H1 (cell line): ENCODE measurements around the gene ZCCHC17. TPM values are rescaled to one million over a fixed set of nuclear protein-coding genes. Genes with fewer than 3 reads are reported as not detected.

Experiments
- CTCF ChIA-PET: fragments of 300-600 bp; sonication (Branson Sonifier 250); formaldehyde crosslinking; loops from one replicate; lab custom pipeline; 2021; ENCODE audit not compliant: partially characterized antibody; lab: Charles Lee
- POLR2A ChIA-PET: fragments of 300-600 bp; sonication (Branson Sonifier 250); formaldehyde crosslinking; loops from one replicate; lab custom pipeline; 2021; ENCODE audit warnings: inconsistent platforms; ENCODE audit not compliant: partially characterized antibody; lab: Charles Lee
- DNase-seq, 2 experiments: peaks; one replicate each; pipeline versions ENCODE4 v3.0.0 to v3.0.0-alpha.2; 2010 to 2022; ENCODE audit warnings: low spot score in 2 of 2, low read depth in 1 of 2, mixed read lengths in 1 of 2
- FAIRE-seq: peaks from 2 replicates; lab custom pipeline; 2011; peaks lifted over from hg19 to GRCh38; lab: Jason Lieb, UNC
- H2AFZ ChIP-seq: 2 replicates; pipeline ENCODE4 v1.8.1; 2012; ENCODE audit warnings: low read length, inconsistent platforms
- H2AK5ac ChIP-seq: 2 replicates; pipeline ENCODE4 v1.6.1; 2013; ENCODE audit warnings: low read depth, low read length
- H2BK120ac ChIP-seq: replicated peaks from 2 replicates; pipeline ENCODE3; 2013; ENCODE audit warnings: low read depth, low read length, inconsistent platforms
- H2BK12ac ChIP-seq: 2 replicates; pipeline ENCODE4 v1.6.1; 2013; ENCODE audit warnings: low read depth, low read length
- H2BK15ac ChIP-seq: 2 replicates; pipeline ENCODE4 v1.6.1; 2013; ENCODE audit warnings: low read length
- H2BK20ac ChIP-seq: 2 replicates; pipeline ENCODE4 v1.6.1; 2013; ENCODE audit warnings: low read length
- H2BK5ac ChIP-seq: 2 replicates; pipeline ENCODE4 v1.6.1; 2013; ENCODE audit warnings: low read depth, low read length
- H3K14ac ChIP-seq: 2 replicates; pipeline ENCODE4 v1.6.1; 2013; ENCODE audit warnings: inconsistent platforms; ENCODE audit not compliant: insufficient read length
- H3K18ac ChIP-seq: 2 replicates; pipeline ENCODE4 v1.6.1; 2013; ENCODE audit warnings: low read length; ENCODE audit errors: extremely low read depth
- H3K23ac ChIP-seq: 2 replicates; pipeline ENCODE4 v1.6.1; 2013; ENCODE audit warnings: inconsistent platforms; ENCODE audit not compliant: insufficient read length
- H3K23me2 ChIP-seq: 2 replicates; pipeline ENCODE4 v1.6.1; 2013; ENCODE audit warnings: low read depth, low read length
- H3K27ac ChIP-seq: 2 replicates; pipeline ENCODE4 v1.6.1; 2011; ENCODE audit warnings: low read depth, low read length, inconsistent platforms
- H3K27me3 ChIP-seq, 4 experiments: replicated peaks in 1 of 4; 1 replicate in 1 of 4; 2 replicates in 3 of 4; pipeline versions ENCODE4 v1.6.1 to v1.8.1; 2011 to 2013; ENCODE audit warnings: low read length in 3 of 4, mild to moderate bottlenecking in 3 of 4, inconsistent platforms in 2 of 4, mixed read lengths in 2 of 4, moderate library complexity in 1 of 4; ENCODE audit not compliant: control insufficient read depth in 3 of 4, insufficient read depth in 3 of 4; ENCODE audit errors: extremely low read depth in 1 of 4
- H3K36me3 ChIP-seq, 4 experiments: 2 replicates each; pipeline versions ENCODE4 v1.6.1 to v1.8.1; 2011 to 2013; ENCODE audit warnings: mild to moderate bottlenecking in 4 of 4, low read length in 3 of 4, moderate library complexity in 2 of 4, control low read depth in 1 of 4, inconsistent platforms in 1 of 4; ENCODE audit not compliant: insufficient read depth in 4 of 4, control insufficient read depth in 2 of 4
- H3K4ac ChIP-seq: replicated peaks from 2 replicates; pipeline ENCODE3; 2013; ENCODE audit warnings: low read length, low read depth, mixed read lengths, inconsistent platforms; ENCODE audit not compliant: insufficient read length
- H3K4me1 ChIP-seq, 4 experiments: replicated peaks in 1 of 4; 1 replicate in 1 of 4; 2 replicates in 3 of 4; pipeline versions ENCODE4 v1.6.1 to v1.8.1; 2011 to 2013; ENCODE audit warnings: low read length in 3 of 4, inconsistent platforms in 2 of 4, mixed read lengths in 1 of 4; ENCODE audit not compliant: insufficient read depth in 4 of 4, control insufficient read depth in 3 of 4
- H3K4me2 ChIP-seq, 2 experiments: 2 replicates each; pipeline versions ENCODE4 v1.6.1 to v1.8.1; 2011 to 2013; ENCODE audit warnings: low read depth in 2 of 2, low read length in 2 of 2, control low read depth in 1 of 2, inconsistent platforms in 1 of 2, mild to moderate bottlenecking in 1 of 2; ENCODE audit not compliant: insufficient read depth in 1 of 2
- H3K4me3 ChIP-seq, 4 experiments: fragments of 200-600, 300-600 bp in 1 of 4; sonication (generic), shearing (Covaris generic), sonication (Bioruptor Twin) in 1 of 4; 2 replicates each; pipeline versions ENCODE4 v1.5.1 to v1.8.1; 2011 to 2016; ENCODE audit warnings: low read length in 4 of 4, low read depth in 3 of 4, control low read depth in 2 of 4, inconsistent platforms in 2 of 4, mild to moderate bottlenecking in 2 of 4, mixed read lengths in 1 of 4, moderate library complexity in 1 of 4; ENCODE audit not compliant: insufficient read depth in 2 of 4; ENCODE audit errors: extremely low read depth in 1 of 4
- H3K56ac ChIP-seq: replicated peaks from 2 replicates; pipeline ENCODE3; 2013; ENCODE audit warnings: low read depth, mild to moderate bottlenecking, mixed read lengths, low read length, inconsistent platforms; ENCODE audit not compliant: insufficient read length
- H3K79me1 ChIP-seq: 2 replicates; pipeline ENCODE4 v1.6.1; 2013; ENCODE audit warnings: low read depth, low read length, control low read depth
- H3K79me2 ChIP-seq, 2 experiments: 2 replicates each; pipeline versions ENCODE4 v1.6.1 to v1.8.1; 2012 to 2013; ENCODE audit warnings: low read length in 2 of 2, mild to moderate bottlenecking in 2 of 2, inconsistent platforms in 1 of 2; ENCODE audit not compliant: insufficient read depth in 2 of 2, control insufficient read depth in 1 of 2
- H3K9ac ChIP-seq, 4 experiments: replicated peaks in 1 of 4; 1 replicate in 1 of 4; 2 replicates in 3 of 4; pipeline versions ENCODE4 v1.6.1 to v1.8.1; 2011 to 2013; ENCODE audit warnings: low read depth in 3 of 4, low read length in 3 of 4, control low read depth in 2 of 4, mild to moderate bottlenecking in 2 of 4, moderate library complexity in 2 of 4, inconsistent platforms in 1 of 4; ENCODE audit errors: extremely low read depth in 1 of 4
- H3K9me3 ChIP-seq, 2 experiments: 2 replicates each; pipeline versions ENCODE4 v1.6.1 to v1.8.1; 2012 to 2013; ENCODE audit warnings: mild to moderate bottlenecking in 2 of 2, moderate library complexity in 2 of 2, control low read depth in 1 of 2, inconsistent platforms in 1 of 2, low read depth in 1 of 2, low read length in 1 of 2, mixed read lengths in 1 of 2; ENCODE audit not compliant: insufficient read depth in 2 of 2
- H4K20me1 ChIP-seq, 2 experiments: replicated peaks in 1 of 2; 2 replicates each; pipeline versions ENCODE3 to v1.8.1; 2011 to 2013; ENCODE audit warnings: inconsistent platforms in 2 of 2, low read length in 2 of 2, mild to moderate bottlenecking in 1 of 2; ENCODE audit not compliant: insufficient read depth in 2 of 2, control insufficient read depth in 1 of 2
- H4K5ac ChIP-seq: 2 replicates; pipeline ENCODE4 v1.6.1; 2013; ENCODE audit warnings: low read length, low read depth, mixed read lengths, inconsistent platforms; ENCODE audit not compliant: insufficient read length
- H4K8ac ChIP-seq: 2 replicates; pipeline ENCODE4 v1.8.0; 2013; ENCODE audit warnings: mild to moderate bottlenecking, moderate library complexity, low read length, inconsistent platforms; ENCODE audit not compliant: insufficient read depth; ENCODE audit errors: extremely low read depth
- H4K91ac ChIP-seq: replicated peaks from 2 replicates; pipeline ENCODE3; 2013; ENCODE audit warnings: low read length, mixed read lengths, inconsistent platforms; ENCODE audit not compliant: insufficient read length
- CBX8 ChIP-seq: fragments of 300-800, 300-1000 bp; sonication (generic); IDR thresholded peaks from 2 replicates; pipeline ENCODE4 v1.7.1; 2016; ENCODE audit warnings: low read depth, low read length, borderline replicate concordance
- GTF2F1 ChIP-seq: IDR thresholded peaks from 2 replicates; pipeline ENCODE4 v1.6.1; 2012; ENCODE audit warnings: low read depth, low read length, improper control_type of control experiment, borderline replicate concordance
- KDM1A ChIP-seq: fragments of 200-600, 300-600 bp; sonication (generic); IDR thresholded peaks from 2 replicates; pipeline ENCODE4 v1.7.1; 2016; ENCODE audit warnings: mild to moderate bottlenecking, low read length, borderline replicate concordance
- RBBP5 ChIP-seq: IDR thresholded peaks from 2 replicates; pipeline ENCODE4 v1.7.1; 2012; ENCODE audit warnings: low read depth, mild to moderate bottlenecking, inconsistent platforms, low read length, moderate library complexity, borderline replicate concordance
- TCF12 ChIP-seq: IDR thresholded peaks from 2 replicates; pipeline ENCODE4 v1.6.1; 2011; ENCODE audit warnings: low read depth, mild to moderate bottlenecking, low read length
- TEAD4 ChIP-seq: IDR thresholded peaks from 2 replicates; pipeline ENCODE4 v1.6.1; 2012; ENCODE audit warnings: low read depth, low read length, inconsistent platforms, mixed read lengths
- WGBS, 2 experiments: shearing (Covaris generic) in 1 of 2; methylation state at CpG; one replicate each; pipeline versions ENCODE4 v1.1.6 to v1.1.7; 2013 to 2015; ENCODE audit warnings: low lambda C conversion rate in 2 of 2, mixed read lengths in 2 of 2, inconsistent platforms in 1 of 2, low coverage in 1 of 2, missing lambda C conversion rate in 1 of 2; ENCODE audit not compliant: insufficient replicate concordance in 2 of 2, insufficient coverage in 1 of 2, insufficient read length in 1 of 2; ENCODE audit errors: extremely low coverage in 1 of 2, missing lambda C conversion rate in 1 of 2; 5-methylcytosine and 5-hydroxymethylcytosine counted together
- polyA plus RNA-seq, 7 experiments: library from polyadenylated mRNA; depleted of rRNA in 3 of 7; stranded (reverse) in 5 of 7; unstranded in 2 of 7; fragments of >200 nt in 5 of 7; fragments of 200-250 nt in 2 of 7; gene quantifications; 1 replicate in 5 of 7; 2 replicates in 1 of 7; 4 replicates in 1 of 7; pipeline versions ENCODE4 v1.2.1 to v1.2.3, GENCODE V29; 2011 to 2013; ENCODE audit warnings: missing spikeins in 2 of 7, mixed read lengths in 2 of 7
- total RNA-seq: library from RNA; stranded (reverse); fragmentation: NEBNext Ultra II Directional; extraction: Animal tissue kit (Norgen Biotek cat#: 25700); gene quantifications from 2 replicates; pipeline ENCODE4 v1.2.1, GENCODE V29; 2021
- TF ChIP-seq, protein P1 (sequence below): IDR thresholded peaks from 2 replicates; pipeline ENCODE4 v1.6.1; 2011; ENCODE audit warnings: low read depth, mild to moderate bottlenecking, low read length; ENCODE audit not compliant: insufficient read depth

ZCCHC17 gene
- total and polyA plus RNA-seq, 2 of the 8 experiments (the other 6 are each of a cell fraction or from before 2014, with no cell fraction given) = 51.6 to 59.3 TPM

DNA sequence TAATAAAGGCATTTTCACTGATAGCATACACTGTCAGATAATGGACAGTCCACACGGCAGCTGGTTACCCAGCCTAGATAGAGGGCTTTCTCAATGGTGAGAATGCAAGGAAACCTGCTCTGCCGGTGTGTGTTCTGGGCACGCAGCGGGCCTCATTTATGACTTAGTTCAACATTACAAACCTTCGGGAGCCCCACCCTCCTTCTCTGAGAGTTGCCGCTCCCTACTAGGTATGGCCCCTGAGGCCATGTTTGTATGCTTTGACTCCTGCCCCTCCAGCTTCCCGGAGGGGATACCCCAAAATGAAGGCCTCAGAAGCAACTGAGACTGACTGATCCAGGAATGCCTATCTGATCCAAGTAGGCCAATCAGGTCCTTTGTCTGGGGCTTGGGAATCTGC is 93.2 kb downstream of the ZCCHC17 start:
- H2AFZ ChIP-seq = peak overlapping the region; percentile 48; the same call in 1 of the 2 replicates
- H2BK120ac ChIP-seq = no peak overlapping the region
- H2AK5ac ChIP-seq = no peak overlapping the region
- H3K27me3 ChIP-seq = no peaks in the 10 kb centered on the region
- no peak overlapping the region for H3K27ac ChIP-seq
- no peaks in the 10 kb centered on the region for H3K79me1 ChIP-seq
- H3K36me3 ChIP-seq = no peaks in the 10 kb centered on the region
- H3K9ac ChIP-seq = no peak overlapping the region
- peaks cover 0 to 4% (median 3%) of the 10 kb centered on the region in 4 experiments; a peak in 4 of 7 replicates for H3K4me1 ChIP-seq
- no peak overlapping the region for H3K4ac ChIP-seq
- no peaks in the 10 kb centered on the region for H3K79me2 ChIP-seq
- FAIRE-seq = no peak
- H4K20me1 ChIP-seq = no peaks in the 10 kb centered on the region
- TF ChIP-seq, protein P1, sequence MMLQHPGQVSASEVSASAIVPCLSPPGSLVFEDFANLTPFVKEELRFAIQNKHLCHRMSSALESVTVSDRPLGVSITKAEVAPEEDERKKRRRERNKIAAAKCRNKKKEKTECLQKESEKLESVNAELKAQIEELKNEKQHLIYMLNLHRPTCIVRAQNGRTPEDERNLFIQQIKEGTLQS = no peak
- TF ChIP-seq GTF2F1 (no peak), KDM1A (no peak), CBX8 (no peak), RBBP5 (no peak), TEAD4 (no peak), TCF12 (no peak)
- H2BK20ac ChIP-seq = no peak overlapping the region
- no peak overlapping the region for H3K56ac ChIP-seq
- no peak overlapping the region for H3K4me2 ChIP-seq
- H3K23me2 ChIP-seq = peaks cover 2% of the 10 kb centered on the region; the same call in 1 of the 2 replicates
- no peak overlapping the region for H4K5ac ChIP-seq
- no peak for DNase-seq
- ChIA-PET POLR2A (interaction anchor here (1.2 to 2.3 kb wide), 4 partner anchors 12 to 159 kb away, joined by 5 to 8 read pairs (median 6); partner anchors contain the start of gene FABP3), CTCF (interaction anchor here (0.5 to 3.0 kb wide), 6 partner anchors 20 to 197 kb away, joined by 3 to 23 read pairs (median 3); no protein-coding TSS in a partner anchor)
- H4K8ac ChIP-seq = no peak overlapping the region
- H3K4me3 ChIP-seq = no peak overlapping the region
- no peak overlapping the region for H3K18ac ChIP-seq
- no peak overlapping the region for H2BK12ac ChIP-seq
- H2BK5ac ChIP-seq = no peak overlapping the region
- 90% methylated on average over 7 of the region's 7 CpGs; no CpG with 5 or more reads in 1 of the 2 experiments for WGBS, 2 experiments
- no peak overlapping the region for H4K91ac ChIP-seq
- H3K23ac ChIP-seq = no peak overlapping the region
- no peaks in the 10 kb centered on the region for H3K9me3 ChIP-seq
- H2BK15ac ChIP-seq = no peak overlapping the region
- H3K14ac ChIP-seq = no peak overlapping the region
